Measurements from ENCODE around the gene PFN3. TPM values are rescaled to one million over a fixed set of nuclear protein-coding genes. Genes with fewer than 3 reads are reported as not detected.

The PFN3 gene
- total RNA-seq, 4 donors from 2014 or later, result 2.0 TPM; not detected in 3

DNA sequence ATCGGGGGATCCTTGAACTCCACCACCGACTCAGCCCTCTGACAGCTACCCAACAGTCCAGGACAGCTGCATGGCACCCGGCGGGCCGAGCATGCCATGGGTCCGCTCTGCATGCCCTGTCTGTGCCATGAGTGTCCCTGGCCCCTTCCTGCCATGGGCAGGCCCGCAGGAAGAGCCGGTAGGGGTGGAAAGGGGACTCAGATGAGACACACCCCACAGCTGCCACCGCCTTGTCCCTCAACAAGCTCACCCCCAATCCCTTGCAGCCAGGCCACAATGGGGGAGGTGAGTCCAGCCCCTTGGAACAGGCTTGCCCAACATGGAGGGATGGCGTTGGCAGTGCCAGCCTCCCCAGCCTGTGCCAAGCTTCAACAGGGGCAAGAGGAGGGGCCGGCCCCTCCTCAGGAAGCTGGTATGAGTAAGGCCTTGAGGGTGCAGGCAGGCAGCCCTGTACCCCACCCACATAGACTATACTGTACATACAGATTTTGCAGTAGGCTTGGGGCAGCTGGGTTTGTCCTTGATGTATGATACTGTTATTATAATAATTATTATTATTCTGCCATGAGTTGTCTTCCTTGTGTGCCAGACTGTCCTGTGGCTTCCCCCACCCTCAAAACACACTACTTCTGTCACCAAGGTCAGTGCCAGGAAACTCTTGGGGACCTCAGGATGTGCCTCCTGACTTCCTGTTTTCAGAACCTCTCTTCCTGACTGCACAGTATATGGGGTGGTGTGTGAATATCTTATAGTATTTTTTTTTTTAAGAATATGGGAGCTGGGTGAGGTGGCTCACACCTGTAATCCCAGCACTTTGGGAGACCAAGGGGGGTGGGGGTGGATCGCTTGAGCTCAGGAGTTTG lies 28.2 kb downstream of the PFN3 start:
- H3K27ac ChIP-seq, result peak overlapping the region; percentile 86 to 93 (median 92)
- no peaks in the 10 kb centered on the region for H3K9me3 ChIP-seq
- no peaks in the 10 kb centered on the region for H3K27me3 ChIP-seq
- peaks cover 37 to 97% (median 59%) of the 10 kb centered on the region in 3 donors for H3K4me1 ChIP-seq
- H3K36me3 ChIP-seq, result peaks cover 0 to 4% (median 0%) of the 10 kb centered on the region in 3 donors
- WGBS, 2 donors, result 37 to 46% methylated on average over 2 to 3 of the region's 12 CpGs
- peak overlapping the region; percentile 45 to 68 (median 53) for H3K4me3 ChIP-seq
- intact Hi-C loops (cut with DNase I), result no loop called here
- DNase-seq, result no peak
- TF ChIP-seq POLR2A (IDR thresholded peaks at IDR 0.05), result peak in 1 of 4 donors; percentile 8
- TF ChIP-seq, protein P1, sequence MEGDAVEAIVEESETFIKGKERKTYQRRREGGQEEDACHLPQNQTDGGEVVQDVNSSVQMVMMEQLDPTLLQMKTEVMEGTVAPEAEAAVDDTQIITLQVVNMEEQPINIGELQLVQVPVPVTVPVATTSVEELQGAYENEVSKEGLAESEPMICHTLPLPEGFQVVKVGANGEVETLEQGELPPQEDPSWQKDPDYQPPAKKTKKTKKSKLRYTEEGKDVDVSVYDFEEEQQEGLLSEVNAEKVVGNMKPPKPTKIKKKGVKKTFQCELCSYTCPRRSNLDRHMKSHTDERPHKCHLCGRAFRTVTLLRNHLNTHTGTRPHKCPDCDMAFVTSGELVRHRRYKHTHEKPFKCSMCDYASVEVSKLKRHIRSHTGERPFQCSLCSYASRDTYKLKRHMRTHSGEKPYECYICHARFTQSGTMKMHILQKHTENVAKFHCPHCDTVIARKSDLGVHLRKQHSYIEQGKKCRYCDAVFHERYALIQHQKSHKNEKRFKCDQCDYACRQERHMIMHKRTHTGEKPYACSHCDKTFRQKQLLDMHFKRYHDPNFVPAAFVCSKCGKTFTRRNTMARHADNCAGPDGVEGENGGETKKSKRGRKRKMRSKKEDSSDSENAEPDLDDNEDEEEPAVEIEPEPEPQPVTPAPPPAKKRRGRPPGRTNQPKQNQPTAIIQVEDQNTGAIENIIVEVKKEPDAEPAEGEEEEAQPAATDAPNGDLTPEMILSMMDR (IDR thresholded peaks at IDR 0.05), result no peak

DNA sequence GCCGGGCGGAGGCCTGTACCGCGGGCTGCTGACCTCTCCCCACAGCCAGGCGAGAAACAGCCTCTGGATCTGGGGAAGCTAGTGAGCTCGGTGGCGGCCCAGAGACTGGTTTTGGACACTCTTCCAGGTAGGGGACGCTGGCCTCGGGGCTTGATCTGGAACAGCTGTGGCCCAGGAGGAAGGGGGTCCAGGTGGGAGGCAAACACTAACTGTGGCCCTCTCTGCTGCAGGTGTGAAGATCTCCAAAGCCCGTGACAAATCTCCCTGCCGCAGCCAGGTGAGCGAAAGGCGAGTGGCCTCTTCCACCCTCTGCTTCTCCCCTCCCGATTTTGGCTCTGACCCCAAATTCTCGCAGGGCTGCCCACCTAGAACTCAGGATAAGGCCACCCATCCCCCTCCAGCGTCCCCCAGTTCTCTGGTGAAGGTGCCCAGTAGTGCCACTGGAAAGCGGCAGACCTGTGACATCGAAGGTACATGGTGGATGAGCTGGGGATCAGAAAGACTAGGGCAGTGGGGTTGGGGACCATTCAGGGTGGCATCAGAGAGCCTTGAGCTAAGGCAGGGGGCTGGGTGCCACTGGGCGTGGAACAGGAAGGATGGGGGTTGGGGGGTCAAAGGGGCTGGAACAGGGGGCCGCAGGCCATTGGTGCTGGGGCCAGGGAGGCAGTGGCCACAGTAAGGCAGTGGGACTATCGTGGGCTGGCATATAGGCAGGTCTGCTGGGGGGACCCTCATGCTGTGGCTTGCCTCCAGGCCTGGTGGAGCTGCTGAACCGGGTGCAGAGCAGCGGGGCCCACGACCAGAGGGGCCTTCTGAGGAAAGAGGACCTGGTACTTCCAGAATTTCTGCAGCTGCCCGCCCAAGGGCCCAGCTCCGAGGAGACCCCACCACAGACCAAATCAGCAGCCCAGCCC lies 29.1 kb downstream of the PFN3 start:
- Histone ChIP-seq H3K4me1 (peaks cover 44 to 100% (median 62%) of the 10 kb centered on the region in 3 donors), H3K9me3 (no peaks in the 10 kb centered on the region), H3K4me3 (peak overlapping the region; percentile 45 to 68 (median 53)), H3K27me3 (no peaks in the 10 kb centered on the region), H3K27ac (peak overlapping the region; percentile 86 to 93 (median 92)), H3K36me3 (peaks cover 0 to 4% (median 0%) of the 10 kb centered on the region in 3 donors)
- intact Hi-C loops (cut with DNase I), result no loop called here
- DNase-seq, result no peak
- 40 to 60% methylated on average over 14 to 15 of the region's 26 CpGs for WGBS, 2 donors
- peak in 1 of 4 donors; percentile 12 for TF ChIP-seq POLR2A (IDR thresholded peaks at IDR 0.05)
- TF ChIP-seq, protein P1 (IDR thresholded peaks at IDR 0.05), result no peak

DNA sequence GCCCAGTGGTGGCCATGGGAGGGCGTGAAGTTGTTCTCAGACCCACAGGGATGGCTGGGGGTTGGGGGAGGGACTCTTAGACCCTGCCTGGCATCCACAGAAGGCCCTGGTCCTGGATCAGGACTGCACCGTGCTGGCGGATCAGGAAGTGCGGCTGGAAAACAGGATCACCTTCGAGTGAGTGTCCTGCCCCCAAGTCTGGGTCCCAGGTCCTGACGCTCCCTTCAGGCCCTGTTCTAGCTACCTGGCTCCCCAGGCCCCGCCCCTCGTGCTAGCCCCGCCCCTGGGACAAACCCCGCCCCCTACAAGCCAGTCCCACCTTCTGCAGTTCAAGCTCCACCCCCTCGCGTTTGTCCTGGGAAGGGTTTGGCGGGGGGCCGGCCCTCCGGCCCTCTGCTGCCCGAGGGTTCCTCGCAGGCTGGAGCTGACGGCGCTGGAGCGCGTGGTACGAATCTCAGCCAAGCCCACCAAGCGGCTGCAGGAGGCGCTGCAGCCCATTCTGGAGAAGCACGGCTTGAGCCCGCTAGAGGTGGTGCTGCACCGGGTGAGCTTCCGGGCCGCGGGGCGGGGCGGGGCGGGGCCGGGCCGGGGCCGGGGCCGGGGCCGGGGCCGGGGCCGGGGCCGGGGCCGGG lies 29.9 kb downstream of the PFN3 start:
- Histone ChIP-seq H3K27me3 (no peaks in the 10 kb centered on the region), H3K4me1 (peaks cover 51 to 100% (median 69%) of the 10 kb centered on the region in 3 donors), H3K27ac (peak overlapping the region; percentile 86 to 93 (median 92)), H3K4me3 (peak overlapping the region; percentile 45 to 68 (median 53)), H3K9me3 (no peaks in the 10 kb centered on the region), H3K36me3 (peaks cover 0 to 4% (median 0%) of the 10 kb centered on the region in 3 donors)
- WGBS, 2 donors, result no CpG with 5 or more reads among the region's 42 CpGs
- no peak for DNase-seq
- TF ChIP-seq, protein P1 (IDR thresholded peaks at IDR 0.05), result peak in 5 of 6 experiments; percentile 44 to 87 (median 70)
- no peak for TF ChIP-seq POLR2A (IDR thresholded peaks at IDR 0.05)
- intact Hi-C loops (cut with DNase I), result no loop called here

DNA sequence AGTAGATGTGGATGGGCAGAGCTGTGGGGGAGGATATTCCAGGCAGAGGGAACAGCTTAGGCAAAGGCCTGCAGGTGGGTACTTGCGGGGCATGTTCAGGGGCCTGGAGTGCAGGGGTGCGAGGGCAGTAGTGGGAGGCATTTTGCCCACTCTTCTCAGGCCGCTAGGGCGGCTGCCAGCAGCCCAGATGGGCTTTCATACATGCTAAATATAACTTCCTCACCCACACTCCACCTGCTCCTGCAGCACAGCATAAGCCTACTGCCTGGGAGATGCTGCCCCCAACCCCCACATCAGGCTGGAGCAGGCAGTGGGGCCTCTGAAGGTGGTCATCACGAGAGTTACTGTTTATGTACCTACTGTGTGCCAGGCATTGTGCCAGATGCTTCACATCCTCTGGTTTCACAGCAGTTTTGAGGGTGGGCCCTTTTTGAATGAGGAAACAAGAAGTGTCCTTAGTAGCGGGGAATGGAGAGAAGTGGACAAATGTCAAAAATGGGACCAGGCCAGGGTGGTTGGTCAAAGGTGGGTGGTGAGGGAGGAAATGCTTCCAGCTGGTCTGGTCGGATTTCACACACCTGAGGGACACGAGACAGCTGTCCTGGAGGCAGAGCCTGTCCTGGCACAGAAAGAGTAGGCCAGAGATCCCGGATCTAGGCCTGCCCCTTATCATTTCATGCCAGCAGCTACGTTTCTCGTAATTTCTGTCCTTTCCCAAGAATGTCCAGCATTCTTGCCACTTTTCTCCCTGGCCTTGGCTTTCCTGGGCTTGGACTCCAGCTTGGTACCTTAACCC lies 30.6 kb downstream of the PFN3 start:
- H3K36me3 ChIP-seq, result peaks cover 0 to 4% (median 0%) of the 10 kb centered on the region in 3 donors
- DNase-seq, result no peak
- WGBS, 2 donors, result 54 to 58% methylated on average over 10 of the region's 11 CpGs
- H3K9me3 ChIP-seq, result no peaks in the 10 kb centered on the region
- H3K4me3 ChIP-seq, result no peak overlapping the region
- H3K4me1 ChIP-seq, result peaks cover 51 to 97% (median 67%) of the 10 kb centered on the region in 3 donors
- TF ChIP-seq POLR2A (IDR thresholded peaks at IDR 0.05), result no peak
- TF ChIP-seq, protein P1 (IDR thresholded peaks at IDR 0.05), result no peak
- peak overlapping the region; percentile 86 to 93 (median 92) for H3K27ac ChIP-seq
- intact Hi-C loops (cut with DNase I), result no loop called here
- no peaks in the 10 kb centered on the region for H3K27me3 ChIP-seq
